Measurements from ENCODE around the gene KLF15.

Gene KLF15

GRCh38 chr3:126389112-126389793, 32.0 kb upstream of the KLF15 start:
- peak; percentile 15 for DNase-seq

DNA sequence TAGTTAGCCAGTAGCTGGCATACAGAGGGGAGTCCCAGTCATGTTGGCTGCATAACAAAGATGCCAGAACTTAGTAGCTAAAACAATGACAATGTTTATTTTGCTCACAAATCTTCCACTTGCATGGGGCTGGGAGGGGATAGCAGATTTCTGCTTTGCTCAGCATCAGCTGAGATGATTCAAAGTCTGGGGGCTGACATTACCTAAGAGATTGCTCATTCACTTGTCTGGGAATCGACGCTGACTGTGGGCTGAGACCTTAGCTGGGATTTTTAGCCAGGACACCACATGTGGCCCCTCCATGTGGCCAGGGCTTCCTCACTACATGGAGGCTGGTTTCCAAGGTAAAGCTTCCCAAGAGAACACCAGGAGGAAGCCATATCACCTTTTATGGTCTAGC, 24.8 kb upstream of the KLF15 start:
- DNase-seq: no peak

DNA sequence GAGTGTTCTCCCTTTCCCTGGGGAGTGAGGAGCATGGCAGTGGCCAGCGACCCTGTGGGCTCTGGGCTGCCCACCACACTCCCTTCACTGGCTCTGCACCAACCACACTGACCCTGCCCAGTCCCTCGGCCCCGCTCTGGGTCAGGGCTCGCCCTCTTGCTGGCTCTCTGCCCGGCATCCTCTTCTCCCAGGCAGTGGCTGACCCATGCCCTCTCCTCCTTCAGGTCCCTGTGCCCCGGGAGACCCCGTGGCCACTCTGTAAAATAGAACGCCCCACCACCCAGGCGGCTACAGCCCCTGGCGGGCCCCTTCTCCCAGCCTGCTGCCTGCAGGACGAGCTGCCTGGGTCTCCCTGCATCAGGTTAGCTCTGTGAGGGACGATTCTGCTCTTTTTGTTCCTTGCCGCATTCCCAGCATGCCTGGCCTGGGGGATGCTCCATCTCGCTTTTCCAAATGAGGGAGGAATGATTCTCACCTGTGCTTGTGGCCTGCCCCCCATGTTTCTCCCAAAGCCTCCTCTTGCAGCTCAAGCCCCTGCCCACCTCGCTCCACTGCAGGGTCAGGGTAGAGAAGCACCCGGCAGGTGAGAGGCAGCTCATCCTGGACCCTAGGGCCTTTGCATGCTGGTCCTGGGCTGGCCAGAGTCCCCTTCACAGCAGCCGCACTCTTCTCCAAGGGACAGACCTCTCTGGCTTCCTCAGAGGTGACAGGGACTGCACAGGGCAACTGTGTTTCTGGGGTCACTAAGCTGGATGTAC, 23.0 kb upstream of the KLF15 start:
- DNase-seq: no peak

DNA sequence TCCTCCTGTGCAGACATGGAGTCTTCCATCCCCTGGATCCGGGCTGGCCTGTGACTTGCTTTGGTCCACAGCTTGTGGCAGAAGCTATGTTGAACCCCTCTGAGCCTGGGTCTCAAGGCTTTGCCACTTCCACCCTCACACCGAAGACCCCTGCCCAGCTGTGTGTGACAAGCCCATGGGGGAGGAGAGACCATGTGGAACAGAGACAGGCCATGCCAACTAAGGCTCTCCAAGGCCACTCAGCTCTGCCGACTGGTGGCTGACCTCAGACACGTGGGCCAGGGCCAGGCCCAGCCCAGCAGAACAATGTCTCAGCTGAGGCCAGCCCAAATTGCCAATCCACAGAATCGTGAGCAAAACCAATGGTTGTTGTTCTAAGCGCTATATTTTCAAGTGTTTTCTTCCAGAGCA, 21.1 kb upstream of the KLF15 start:
- DNase-seq: no peak

DNA sequence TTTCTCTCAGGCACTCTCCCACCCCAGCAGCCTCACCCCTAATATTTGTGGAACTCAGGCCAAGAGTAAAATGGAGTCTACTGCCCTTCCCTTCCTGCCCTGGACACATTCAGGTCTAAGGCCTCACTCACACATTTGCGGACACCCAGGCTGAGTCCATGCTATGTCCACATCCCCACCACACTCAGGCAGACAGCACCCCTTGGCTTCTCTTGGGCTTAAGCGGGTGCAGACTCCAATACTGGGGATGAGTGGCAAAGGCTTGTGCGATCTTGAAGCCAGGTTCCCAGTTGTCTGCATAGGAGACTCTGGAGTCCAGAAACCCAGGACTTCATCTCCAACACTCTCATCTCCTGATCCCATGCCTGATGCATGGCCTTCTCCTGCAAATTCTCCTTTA, 20.0 kb upstream of the KLF15 start:
- DNase-seq: no peak

- DNase-seq: no peak
Observed at GRCh38 chr3:126376444-126376843, 19.2 kb upstream of the KLF15 start.

DNA sequence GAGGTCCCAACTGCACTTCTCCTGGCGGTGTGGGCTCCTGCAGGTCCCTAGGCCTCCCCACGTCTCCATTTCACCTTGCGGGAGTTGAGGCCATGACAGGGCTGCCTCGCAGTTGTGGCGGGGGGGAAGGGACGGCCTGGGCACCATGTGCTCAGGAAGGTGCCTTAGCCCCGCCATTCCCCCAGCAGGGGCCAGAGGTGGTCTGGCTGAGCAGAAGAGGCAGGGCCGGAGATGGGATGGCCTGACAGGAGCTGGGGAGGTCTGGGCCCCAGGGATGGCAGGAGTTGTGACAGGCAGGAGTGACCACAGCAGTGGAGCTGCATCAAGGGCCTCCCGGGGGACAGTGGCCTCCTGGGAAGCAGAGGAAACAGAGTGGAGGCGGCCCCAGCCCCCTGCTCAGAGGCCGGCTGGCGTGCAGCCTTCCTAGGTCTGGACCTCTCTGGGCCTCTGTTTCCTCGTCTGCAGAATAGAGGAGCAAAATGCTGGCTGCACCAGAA, 18.7 kb upstream of the KLF15 start:
- DNase-seq: no peak

DNA sequence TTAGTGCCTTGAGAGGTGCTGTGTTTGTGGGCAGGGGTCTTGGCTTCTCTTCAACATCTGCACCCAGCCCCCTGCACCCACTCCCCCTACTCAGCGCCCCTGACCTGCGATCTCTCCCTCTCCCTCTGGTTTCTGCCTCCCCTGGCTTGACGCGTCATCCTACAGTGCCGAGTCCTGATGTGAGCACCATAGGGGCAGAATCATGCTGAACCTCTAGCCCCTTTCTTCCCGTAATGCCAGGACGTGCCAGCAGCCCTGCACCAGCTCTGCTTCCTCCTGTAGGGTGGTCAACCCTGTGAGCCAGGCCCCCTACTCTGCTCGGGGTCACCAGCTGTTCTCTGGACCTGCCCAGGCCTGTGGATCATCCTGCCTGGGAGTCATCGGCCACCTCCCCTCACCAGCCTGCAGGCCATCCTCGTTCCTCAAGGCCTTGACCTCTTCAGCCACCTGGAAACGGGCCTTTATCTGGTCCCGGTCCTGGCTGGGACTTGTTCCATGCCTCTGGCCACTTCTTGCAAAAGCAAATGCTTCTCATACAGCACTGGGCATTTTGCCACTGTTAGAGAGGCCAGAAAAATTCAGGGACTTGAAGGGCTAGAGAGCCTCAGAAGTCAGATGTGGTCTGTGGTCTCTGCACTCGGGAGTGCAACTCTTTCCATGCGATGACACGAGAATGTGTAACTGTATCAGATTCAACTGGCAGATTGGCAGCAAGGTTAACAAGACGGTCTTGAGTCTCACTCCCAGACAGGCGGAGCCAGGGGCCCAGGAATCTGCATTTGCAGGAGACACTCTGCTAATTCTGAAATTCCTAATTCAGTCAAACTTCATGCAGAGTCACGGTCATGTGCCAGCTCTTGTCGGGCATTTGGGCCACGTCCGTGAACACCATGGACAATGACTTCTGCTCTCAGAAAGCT, 16.7 kb upstream of the KLF15 start:
- DNase-seq: no peak

DNA sequence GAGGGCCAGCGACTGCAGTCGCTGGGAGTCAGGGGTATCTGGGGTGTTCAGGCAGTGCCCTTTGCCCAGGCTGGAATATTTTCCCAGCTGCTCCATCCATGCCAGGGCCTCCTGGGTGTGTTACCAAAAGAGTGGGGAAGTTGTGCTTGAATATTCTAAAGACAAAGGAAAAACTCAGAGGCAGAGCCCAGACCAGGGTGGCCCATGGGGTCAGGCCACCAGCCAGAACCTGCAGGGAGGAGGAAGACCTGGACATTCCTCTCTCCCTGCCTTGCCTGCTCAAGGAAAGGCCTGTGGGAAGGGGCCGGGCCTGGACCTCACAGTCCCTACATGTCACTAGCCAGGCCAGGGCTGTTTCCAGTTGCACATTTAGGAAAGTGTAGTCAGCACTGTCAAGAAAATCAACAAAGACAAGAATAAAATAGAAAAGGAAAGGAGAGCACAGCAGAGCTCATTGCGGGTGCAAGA, 16.0 kb upstream of the KLF15 start:
- no peak for DNase-seq

DNA sequence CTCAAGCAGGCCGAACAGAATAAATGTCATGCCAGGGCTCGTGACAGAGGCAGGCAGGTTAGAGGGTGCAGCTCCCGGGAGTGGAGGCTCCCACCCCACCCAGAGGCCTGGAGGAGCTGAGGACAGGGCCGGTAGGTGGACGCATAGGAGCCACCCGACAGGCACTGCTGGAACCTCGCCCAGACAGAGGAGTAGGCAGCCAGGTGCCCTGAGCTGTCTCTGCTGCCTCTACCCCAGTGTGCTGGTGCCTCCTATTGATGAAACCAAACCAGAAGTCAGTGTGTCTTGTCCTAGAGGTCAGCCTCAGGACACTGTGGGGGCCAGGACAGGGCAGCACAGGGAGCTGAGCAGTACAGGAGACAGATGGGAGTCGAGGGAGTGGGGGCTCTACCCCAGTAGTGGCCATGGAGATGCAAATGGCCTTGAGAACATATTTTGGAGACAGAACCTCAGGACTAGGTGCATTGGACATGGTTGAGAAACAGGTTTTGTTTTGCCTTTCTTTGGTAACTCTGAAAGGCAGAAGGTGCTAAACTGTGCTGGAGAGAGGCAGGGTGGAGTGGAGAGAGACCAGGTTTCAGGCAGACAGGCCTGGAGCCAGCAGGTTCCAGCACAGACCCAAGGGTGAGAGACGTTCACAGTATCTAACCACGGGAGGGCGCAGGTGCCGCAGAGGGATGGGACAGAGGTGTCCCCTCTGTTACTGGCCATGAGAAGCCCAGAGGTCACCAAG, 15.4 kb upstream of the KLF15 start:
- DNase-seq: no peak

GRCh38 chr3:126371096-126371705, 14.0 kb upstream of the KLF15 start:
- no peak for DNase-seq

DNA sequence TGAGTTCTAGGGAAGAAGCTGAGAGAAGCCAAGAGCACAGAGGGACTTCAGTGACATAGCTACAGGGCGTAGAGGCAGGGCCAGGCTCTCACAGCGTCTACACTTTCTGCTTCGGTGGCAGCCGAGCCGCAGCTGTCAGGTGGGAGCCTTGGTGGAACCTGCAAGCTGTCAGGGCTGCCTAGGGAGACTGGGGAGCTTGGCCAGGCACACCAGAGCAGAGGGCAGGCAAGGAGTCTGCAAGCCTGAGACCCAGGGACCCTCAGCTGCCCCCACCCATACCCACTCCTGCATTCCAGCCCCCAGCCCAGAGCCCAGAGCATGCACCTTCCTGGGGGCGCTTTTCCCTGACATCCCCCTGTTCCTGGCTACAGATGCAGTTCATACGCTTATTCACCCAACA, 13.4 kb upstream of the KLF15 start:
- no peak for DNase-seq

- no peak for DNase-seq
Observed at GRCh38 chr3:126370055-126370454, 12.8 kb upstream of the KLF15 start.

GRCh38 chr3:126369490-126369889, 12.3 kb upstream of the KLF15 start:
- no peak for DNase-seq

DNA sequence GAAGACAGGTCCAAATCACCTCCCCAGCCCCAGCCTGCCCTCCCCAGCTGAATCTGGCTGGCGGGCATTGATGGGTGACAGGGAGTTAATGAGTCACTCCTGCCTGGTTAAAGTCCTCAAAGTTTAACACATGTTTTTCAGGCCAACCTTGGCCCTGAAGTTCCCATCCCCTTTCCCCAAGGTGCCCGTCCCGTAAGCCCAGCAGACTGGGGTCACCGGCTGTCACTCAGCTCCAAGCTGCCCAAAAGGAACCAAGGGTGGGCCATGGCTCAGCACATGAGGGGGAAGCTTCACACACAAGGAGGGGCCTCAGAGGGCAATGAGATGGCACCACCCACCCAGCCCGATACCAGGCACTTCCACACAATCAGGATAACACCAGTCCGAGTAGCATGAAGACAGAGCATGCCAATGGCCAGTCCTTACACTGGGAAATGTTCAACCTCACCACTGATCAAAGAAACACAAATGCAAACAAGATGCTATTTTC, 10.2 kb upstream of the KLF15 start:
- DNase-seq: no peak

- DNase-seq: no peak
Observed at GRCh38 chr3:126365351-126366277, 8.4 kb upstream of the KLF15 start.

DNA sequence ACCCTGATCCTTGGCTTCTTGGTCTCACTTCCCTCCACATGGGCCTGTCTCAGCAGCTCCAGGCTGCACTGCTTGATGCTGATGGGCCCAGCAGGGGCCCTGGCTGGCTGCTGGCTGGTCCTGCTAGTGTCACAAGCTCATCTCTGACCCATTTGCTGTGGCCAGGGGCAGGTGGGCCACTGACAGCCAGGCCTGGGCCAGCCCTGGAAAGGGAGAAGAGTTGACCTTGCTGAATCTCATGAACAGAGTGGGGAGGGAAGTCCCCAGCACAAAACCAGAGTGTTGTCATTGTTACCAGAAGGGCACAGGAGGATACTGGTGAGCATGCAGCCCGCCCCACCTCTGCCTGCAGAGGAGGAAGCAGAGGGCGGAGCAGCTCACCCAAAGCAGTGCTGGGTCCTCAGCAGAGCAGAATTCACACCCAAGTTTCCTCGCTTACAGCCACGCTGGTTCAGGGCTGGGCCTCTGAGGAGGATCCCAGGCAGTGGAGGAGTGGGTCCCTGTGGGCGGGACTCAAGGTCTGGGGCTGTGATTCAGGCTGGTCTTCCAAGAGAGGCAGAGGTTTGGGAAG, 7.6 kb upstream of the KLF15 start:
- no peak for DNase-seq

GRCh38 chr3:126364130-126364695, 7.0 kb upstream of the KLF15 start:
- no peak for DNase-seq

- DNase-seq: no peak
Observed at GRCh38 chr3:126361211-126361610, 4.0 kb upstream of the KLF15 start.

DNA sequence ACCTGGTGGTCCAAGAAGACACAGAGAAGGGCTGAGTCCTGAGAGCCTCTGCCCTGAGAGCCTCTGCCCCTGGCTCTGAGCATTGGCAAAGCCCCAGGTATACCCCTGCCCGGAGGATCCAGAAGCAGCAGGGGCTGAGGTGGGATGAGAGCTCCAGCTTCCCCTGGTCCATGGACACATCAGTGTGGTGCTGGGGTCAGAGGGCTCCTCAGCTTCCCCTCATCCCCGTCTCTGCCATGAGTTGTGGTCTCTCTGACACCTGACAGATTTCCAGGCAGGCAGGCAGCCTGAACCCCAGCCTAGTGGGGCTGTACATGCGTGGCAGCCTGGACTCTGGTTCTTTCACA, 3.5 kb upstream of the KLF15 start:
- DNase-seq: no peak
